ENCODE measurements around the gene CDC42EP5.

Gene CDC42EP5

GRCh38 chr19:54418930-54419800 is 53.9 kb downstream of the CDC42EP5 start:
- TF ChIP-seq SIN3A (IDR thresholded peaks at IDR 0.05; ENCODE audit: borderline replicate concordance, insufficient read depth, low read length) = no peak

- TF ChIP-seq SIN3A (IDR thresholded peaks at IDR 0.05; ENCODE audit: borderline replicate concordance, insufficient read depth, low read length) (no peak), POLR2AphosphoS5 (IDR thresholded peaks at IDR 0.05; ENCODE audit: low read depth, low read length) (no peak), FOXP2 (optimal IDR thresholded peaks at IDR 0.05; ENCODE audit: borderline replicate concordance, extremely low read depth, extremely low read length, insufficient read depth) (no peak), TAF1 (IDR thresholded peaks at IDR 0.05; ENCODE audit: borderline replicate concordance, insufficient read depth, low read length) (no peak)
- TF ChIP-seq, protein P1, sequence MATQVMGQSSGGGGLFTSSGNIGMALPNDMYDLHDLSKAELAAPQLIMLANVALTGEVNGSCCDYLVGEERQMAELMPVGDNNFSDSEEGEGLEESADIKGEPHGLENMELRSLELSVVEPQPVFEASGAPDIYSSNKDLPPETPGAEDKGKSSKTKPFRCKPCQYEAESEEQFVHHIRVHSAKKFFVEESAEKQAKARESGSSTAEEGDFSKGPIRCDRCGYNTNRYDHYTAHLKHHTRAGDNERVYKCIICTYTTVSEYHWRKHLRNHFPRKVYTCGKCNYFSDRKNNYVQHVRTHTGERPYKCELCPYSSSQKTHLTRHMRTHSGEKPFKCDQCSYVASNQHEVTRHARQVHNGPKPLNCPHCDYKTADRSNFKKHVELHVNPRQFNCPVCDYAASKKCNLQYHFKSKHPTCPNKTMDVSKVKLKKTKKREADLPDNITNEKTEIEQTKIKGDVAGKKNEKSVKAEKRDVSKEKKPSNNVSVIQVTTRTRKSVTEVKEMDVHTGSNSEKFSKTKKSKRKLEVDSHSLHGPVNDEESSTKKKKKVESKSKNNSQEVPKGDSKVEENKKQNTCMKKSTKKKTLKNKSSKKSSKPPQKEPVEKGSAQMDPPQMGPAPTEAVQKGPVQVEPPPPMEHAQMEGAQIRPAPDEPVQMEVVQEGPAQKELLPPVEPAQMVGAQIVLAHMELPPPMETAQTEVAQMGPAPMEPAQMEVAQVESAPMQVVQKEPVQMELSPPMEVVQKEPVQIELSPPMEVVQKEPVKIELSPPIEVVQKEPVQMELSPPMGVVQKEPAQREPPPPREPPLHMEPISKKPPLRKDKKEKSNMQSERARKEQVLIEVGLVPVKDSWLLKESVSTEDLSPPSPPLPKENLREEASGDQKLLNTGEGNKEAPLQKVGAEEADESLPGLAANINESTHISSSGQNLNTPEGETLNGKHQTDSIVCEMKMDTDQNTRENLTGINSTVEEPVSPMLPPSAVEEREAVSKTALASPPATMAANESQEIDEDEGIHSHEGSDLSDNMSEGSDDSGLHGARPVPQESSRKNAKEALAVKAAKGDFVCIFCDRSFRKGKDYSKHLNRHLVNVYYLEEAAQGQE (IDR thresholded peaks at IDR 0.05; ENCODE audit: insufficient read depth in 1 of 2, low read depth in 2 of 2, low read length in 2 of 2) = no peak
Observed at GRCh38 chr19:54418030-54418929, 54.8 kb downstream of the CDC42EP5 start.

DNA sequence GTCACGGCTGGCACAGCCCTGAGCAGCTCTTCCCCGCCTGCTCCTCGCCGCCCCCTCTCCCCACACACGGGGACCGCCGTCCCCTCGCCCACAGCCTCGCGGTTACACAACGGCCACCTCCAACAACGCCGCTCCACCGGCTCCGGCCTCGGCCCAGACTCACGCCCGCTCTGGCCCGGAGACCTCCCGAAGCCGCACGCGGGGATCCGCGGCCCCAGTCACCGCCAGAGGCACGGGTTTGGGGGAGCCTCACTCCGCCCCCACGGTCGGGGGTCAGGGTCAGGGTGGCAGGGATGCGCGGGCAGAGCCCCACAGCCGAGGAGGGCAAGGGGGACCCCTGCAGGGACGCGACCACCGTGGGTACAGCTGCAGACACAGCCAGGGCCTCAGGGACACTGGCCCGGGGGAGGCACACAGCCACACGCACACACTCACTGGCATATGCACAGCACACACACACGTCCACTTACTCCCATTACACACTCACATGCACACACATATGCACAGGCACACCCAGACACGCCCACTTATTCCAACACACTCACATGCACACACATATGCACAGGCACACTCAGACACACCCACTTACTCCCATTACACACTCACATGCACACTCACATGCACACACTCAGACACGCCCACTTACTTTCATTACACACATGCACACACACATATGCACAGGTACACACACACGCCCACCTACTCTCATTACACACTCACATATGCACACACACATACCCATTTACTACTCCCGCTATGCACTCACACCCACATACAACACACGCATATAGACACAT is 56.2 kb downstream of the CDC42EP5 start:
- TF ChIP-seq SIN3A (IDR thresholded peaks at IDR 0.05; ENCODE audit: borderline replicate concordance, insufficient read depth, low read length) = no peak
- no peak for TF ChIP-seq POLR2AphosphoS5 (IDR thresholded peaks at IDR 0.05; ENCODE audit: low read depth, low read length)
- TF ChIP-seq, protein P1 (IDR thresholded peaks at IDR 0.05; ENCODE audit: insufficient read depth in 1 of 2, low read depth in 2 of 2, low read length in 2 of 2) = no peak
- no peak for TF ChIP-seq FOXP2 (optimal IDR thresholded peaks at IDR 0.05; ENCODE audit: borderline replicate concordance, extremely low read depth, extremely low read length, insufficient read depth)
- no peak for TF ChIP-seq TAF1 (IDR thresholded peaks at IDR 0.05; ENCODE audit: borderline replicate concordance, insufficient read depth, low read length)

- no peak for TF ChIP-seq TAF1 (IDR thresholded peaks at IDR 0.05; ENCODE audit: borderline replicate concordance, insufficient read depth, low read length)
- TF ChIP-seq, protein P1 (IDR thresholded peaks at IDR 0.05; ENCODE audit: insufficient read depth in 1 of 2, low read depth in 2 of 2, low read length in 2 of 2) = no peak
- no peak for TF ChIP-seq SIN3A (IDR thresholded peaks at IDR 0.05; ENCODE audit: borderline replicate concordance, insufficient read depth, low read length)
- TF ChIP-seq POLR2AphosphoS5 (IDR thresholded peaks at IDR 0.05; ENCODE audit: low read depth, low read length) = no peak
- no peak for TF ChIP-seq FOXP2 (optimal IDR thresholded peaks at IDR 0.05; ENCODE audit: borderline replicate concordance, extremely low read depth, extremely low read length, insufficient read depth)
Observed at GRCh38 chr19:54415901-54416673, 57.0 kb downstream of the CDC42EP5 start.
